BJ (cell line): ENCODE data around the gene CEP164. TPM values are rescaled to one million over a fixed set of nuclear protein-coding genes. Genes with fewer than 3 reads are reported as not detected.

ENCODE experiments used
- CTCF ChIA-PET: fragments of 350-600 bp; formaldehyde crosslinking; extraction: SDS; loops from one replicate; lab custom pipeline; 2021; ENCODE audit warnings: antibody characterized with exemption, inconsistent platforms; lab: Yijun Ruan, JAX
- POLR2A ChIA-PET: fragments of 300-600 bp; sonication (Branson Sonifier 250); formaldehyde crosslinking; extraction: SDS; loops from one replicate; lab custom pipeline; 2021; ENCODE audit warnings: antibody characterized with exemption; lab: Charles Lee
- DNase-seq: peaks from one replicate; pipeline ENCODE4 v3.0.0-alpha.2; 2011; ENCODE audit warnings: low read depth
- H3K27me3 ChIP-seq: 2 replicates; pipeline ENCODE4 v1.6.0; 2011; ENCODE audit warnings: low read length; ENCODE audit not compliant: control insufficient read depth, insufficient read depth
- H3K36me3 ChIP-seq: 2 replicates; pipeline ENCODE4 v1.5.1; 2011; ENCODE audit warnings: low read length; ENCODE audit not compliant: control insufficient read depth, insufficient read depth
- H3K4me3 ChIP-seq: 2 replicates; pipeline ENCODE4 v1.5.1; 2011; ENCODE audit warnings: low read depth, mild to moderate bottlenecking, control low read depth, low read length
- polyA plus RNA-seq: library from polyadenylated mRNA; depleted of rRNA; stranded (reverse); fragments of >200 nt; gene quantifications from 2 replicates; pipeline ENCODE4 v1.2.3, GENCODE V29; 2011
- TF ChIP-seq, protein P1 (sequence below): IDR thresholded peaks from 2 replicates; pipeline ENCODE4 v1.5.1; 2011; ENCODE audit warnings: low read depth, mild to moderate bottlenecking, control low read depth, inconsistent platforms, low read length, moderate library complexity; ENCODE audit not compliant: insufficient read depth

CEP164 gene
- polyA plus RNA-seq, 1 experiment, result 27.4 TPM

DNA sequence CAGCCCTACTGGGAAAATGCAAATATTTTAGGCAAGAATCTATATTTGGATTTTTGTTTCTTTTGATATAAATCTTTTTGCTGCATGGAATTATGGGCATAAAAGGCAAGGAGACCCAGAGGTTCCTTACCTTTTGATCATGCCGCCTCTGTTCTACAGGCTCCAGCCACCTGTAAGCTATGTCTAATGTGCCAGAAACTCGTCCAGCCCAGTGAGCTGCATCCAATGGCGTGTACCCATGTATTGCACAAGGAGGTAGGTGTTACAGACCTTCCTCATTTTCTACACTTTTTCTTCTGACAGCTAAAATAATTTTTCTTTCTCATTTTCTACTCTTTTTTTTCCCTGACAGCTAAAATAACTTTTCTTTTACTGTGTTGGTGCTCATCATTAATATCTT lies 44.7 kb upstream of the CEP164 start:
- H3K36me3 ChIP-seq, result peaks cover 7% of the 10 kb centered on the region
- ChIA-PET POLR2A (no interaction called here), CTCF (interaction anchor here (0.9 kb wide), 1 partner anchor 19 kb away, joined by 3 read pairs; no protein-coding TSS in a partner anchor)
- H3K4me3 ChIP-seq, result no peak overlapping the region
- no peak for DNase-seq
- H3K27me3 ChIP-seq, result no peaks in the 10 kb centered on the region
- TF ChIP-seq, protein P1, sequence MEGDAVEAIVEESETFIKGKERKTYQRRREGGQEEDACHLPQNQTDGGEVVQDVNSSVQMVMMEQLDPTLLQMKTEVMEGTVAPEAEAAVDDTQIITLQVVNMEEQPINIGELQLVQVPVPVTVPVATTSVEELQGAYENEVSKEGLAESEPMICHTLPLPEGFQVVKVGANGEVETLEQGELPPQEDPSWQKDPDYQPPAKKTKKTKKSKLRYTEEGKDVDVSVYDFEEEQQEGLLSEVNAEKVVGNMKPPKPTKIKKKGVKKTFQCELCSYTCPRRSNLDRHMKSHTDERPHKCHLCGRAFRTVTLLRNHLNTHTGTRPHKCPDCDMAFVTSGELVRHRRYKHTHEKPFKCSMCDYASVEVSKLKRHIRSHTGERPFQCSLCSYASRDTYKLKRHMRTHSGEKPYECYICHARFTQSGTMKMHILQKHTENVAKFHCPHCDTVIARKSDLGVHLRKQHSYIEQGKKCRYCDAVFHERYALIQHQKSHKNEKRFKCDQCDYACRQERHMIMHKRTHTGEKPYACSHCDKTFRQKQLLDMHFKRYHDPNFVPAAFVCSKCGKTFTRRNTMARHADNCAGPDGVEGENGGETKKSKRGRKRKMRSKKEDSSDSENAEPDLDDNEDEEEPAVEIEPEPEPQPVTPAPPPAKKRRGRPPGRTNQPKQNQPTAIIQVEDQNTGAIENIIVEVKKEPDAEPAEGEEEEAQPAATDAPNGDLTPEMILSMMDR, result no peak

DNA sequence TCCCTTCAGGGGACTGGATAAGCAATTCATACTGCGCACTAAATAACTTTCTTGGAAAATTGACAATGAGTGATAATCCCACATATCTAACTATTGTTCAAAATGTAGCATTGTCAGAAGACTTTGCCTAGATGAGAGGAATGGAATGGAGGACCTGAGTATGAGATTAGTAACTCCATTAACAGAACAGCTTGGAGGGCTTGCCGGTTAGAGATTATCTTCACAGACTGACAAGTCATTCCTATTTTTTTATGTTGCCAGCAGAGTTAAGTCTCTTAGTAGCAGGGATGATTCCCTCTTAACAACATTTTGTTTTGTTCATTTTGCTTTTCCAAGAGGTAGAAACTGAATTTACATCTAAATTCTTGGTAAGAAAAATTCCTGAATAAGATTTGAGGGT lies 43.6 kb upstream of the CEP164 start:
- H3K36me3 ChIP-seq, result peaks cover 8% of the 10 kb centered on the region
- no peak overlapping the region for H3K4me3 ChIP-seq
- TF ChIP-seq, protein P1, result no peak
- CTCF ChIA-PET, result interaction anchor here (0.9 kb wide), 1 partner anchor 18 kb away, joined by 3 read pairs; no protein-coding TSS in a partner anchor
- POLR2A ChIA-PET, result no interaction called here
- no peaks in the 10 kb centered on the region for H3K27me3 ChIP-seq
- no peak for DNase-seq

DNA sequence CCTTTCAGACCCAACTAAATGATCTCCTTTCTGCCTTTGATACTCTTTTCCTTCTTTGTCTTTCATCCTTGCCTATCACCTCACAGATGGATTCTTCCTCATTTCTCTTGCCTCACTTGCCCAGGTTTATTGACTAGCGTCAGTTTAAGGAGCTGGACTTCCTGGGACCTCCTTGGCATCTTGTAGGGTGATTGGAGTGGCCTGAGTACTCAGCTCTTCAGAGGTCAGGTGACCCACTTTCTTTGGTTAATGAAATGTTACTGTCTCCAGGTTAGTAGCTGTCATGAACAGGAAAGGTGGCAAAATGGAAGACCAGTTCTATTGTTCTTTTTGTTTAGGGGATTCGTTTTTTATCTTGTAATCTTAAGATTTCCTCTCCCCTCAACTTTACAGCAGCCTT lies 41.1 kb upstream of the CEP164 start:
- TF ChIP-seq, protein P1, result no peak
- CTCF ChIA-PET, result interaction anchor here (1.1 kb wide), 1 partner anchor 31 kb away, joined by 3 read pairs; no protein-coding TSS in a partner anchor

DNA sequence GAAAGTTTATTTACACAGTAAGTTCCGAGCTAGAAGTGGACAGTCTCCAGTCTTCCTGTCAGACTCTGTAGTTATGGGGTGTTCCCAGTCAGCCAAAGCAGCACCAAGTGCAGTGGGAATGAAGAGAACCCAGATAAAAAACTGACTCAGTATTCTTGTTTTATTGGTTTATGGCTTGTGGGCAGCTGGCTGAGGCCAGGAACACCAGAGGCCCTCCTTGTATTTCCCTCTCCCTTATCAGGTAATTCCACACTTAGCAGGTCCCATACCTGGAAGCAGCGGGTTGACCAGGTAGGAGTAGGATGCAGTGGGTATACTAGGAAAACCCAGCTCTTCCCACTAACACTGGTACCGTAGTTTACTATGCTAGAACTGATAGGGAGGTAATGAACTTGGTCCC lies 40.0 kb upstream of the CEP164 start:
- no peak for DNase-seq
- TF ChIP-seq, protein P1, result no peak
- CTCF ChIA-PET, result interaction anchor here (0.7 kb wide), 1 partner anchor 8 kb away, joined by 3 read pairs; no protein-coding TSS in a partner anchor
- POLR2A ChIA-PET, result no interaction called here
- Histone ChIP-seq H3K4me3 (no peak overlapping the region), H3K27me3 (no peaks in the 10 kb centered on the region), H3K36me3 (peaks cover 23% of the 10 kb centered on the region)

More for the DNA sequence above, 41.1 kb upstream of the CEP164 start:
- H3K36me3 ChIP-seq, result peaks cover 25% of the 10 kb centered on the region
- no peak for DNase-seq
- no peaks in the 10 kb centered on the region for H3K27me3 ChIP-seq
- POLR2A ChIA-PET, result no interaction called here
- H3K4me3 ChIP-seq, result no peak overlapping the region

DNA sequence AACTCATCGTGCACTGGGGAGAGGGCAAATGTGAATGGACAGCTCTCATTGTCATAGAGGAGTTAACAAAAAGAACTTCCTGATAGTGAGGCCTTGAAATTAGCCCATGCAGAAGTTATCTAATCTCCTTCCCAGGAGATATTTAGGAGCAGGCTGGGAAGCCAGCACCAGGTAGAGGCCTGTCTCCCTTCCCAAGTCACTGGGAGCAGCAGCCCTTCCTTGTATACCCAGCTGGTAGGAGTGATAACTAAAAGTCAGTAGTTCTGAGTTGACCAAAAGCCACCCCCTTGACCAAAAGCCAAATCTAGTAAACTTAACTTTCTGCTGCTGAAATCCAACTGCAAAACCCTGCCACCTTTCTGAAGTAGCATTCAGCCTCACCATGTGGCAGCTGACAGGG lies 37.9 kb upstream of the CEP164 start:
- POLR2A ChIA-PET, result no interaction called here
- Histone ChIP-seq H3K36me3 (peaks cover 21% of the 10 kb centered on the region), H3K27me3 (no peaks in the 10 kb centered on the region), H3K4me3 (no peak overlapping the region)
- DNase-seq, result no peak
- TF ChIP-seq, protein P1, result no peak
- CTCF ChIA-PET, result interaction anchor here (0.9 kb wide), 1 partner anchor 136 kb away, joined by 3 read pairs; no protein-coding TSS in a partner anchor
